ENCODE results near the gene YBEY.

The YBEY gene

GRCh38 chr21:46334351-46335140 lies 48.4 kb downstream of the YBEY start:
- DNase-seq = no peak

- no peak for DNase-seq
Observed at GRCh38 chr21:46336603-46337002, 50.5 kb downstream of the YBEY start.

- no peak for DNase-seq
Observed at GRCh38 chr21:46340998-46341397, 54.9 kb downstream of the YBEY start.

- no peak for DNase-seq
Observed at GRCh38 chr21:46344219-46344915, 58.2 kb downstream of the YBEY start.

GRCh38 chr21:46345861-46346260 lies 59.7 kb downstream of the YBEY start:
- DNase-seq = no peak

DNA sequence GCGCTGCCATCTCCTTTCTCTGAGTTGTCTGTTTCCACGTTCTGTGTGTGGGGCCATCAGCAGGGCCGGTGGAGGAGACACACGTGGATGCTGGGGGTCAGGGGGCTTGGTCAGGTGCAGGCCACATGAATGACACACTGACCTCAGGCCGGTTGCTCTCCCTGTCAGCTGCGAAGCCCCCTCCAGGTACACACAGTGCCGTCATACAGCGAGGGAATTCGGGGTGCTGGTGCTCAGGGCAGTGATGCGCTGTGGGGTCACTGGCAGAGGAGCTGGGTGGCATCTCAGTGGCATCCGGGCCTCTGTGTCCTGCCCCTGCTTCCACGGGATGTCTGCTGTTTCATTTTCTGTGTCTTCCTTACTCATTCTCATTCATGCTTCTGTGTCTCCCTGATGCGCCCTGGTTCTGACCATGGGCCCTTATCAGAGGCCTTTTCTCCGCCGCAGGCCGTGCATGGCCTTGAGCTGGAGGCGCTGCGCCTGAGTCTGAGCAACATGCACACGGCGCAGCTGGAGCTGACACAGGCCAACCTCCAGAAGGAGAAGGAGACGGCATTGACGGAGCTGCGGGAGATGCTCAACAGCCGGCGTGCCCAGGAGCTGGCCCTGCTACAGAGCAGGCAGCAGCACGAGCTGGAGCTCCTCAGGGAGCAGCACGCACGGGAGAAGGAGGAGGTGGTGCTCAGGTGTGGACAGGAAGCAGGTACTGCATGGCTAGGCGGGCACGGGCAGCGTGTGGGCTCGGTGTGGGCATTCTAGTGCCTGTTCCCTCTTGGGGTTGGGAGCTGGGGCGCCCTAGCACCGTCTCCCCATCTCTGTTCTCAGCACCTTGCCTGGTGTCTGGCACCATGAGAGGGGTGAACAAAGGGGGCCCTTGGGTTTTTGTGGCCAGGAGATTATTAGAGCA lies 60.4 kb downstream of the YBEY start:
- DNase-seq = no peak

DNA sequence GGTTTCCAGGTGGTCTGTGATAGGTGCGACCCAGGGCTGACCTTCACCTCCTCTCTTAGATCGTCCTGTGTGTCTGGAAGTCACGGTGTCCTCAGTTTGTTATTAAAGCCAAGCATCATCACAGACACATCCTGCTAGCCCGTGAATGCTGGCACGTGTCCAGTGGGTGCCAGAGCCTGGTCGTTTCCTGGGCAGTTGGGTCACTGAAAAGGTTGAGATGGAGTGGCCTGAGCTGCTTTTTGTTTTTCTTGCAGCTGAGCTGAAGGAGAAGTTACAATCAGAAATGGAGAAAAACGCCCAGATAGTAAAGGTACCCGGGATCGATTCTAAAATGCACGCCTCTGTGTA lies 61.0 kb downstream of the YBEY start:
- DNase-seq = no peak

Measured in NCI-H1092 (cell line).